Heart left ventricle (tissue), 16 donors: ENCODE measurements around the gene PDX1. TPM values are rescaled to one million over a fixed set of nuclear protein-coding genes. Genes with fewer than 3 reads are reported as not detected.

Experiments used
- ATAC-seq, 4 donors: fragments of 200-7000 bp; cut with Tn5 transposase; one replicate each; pipeline ENCODE4 v1.9.1; 2020 to 2022; ENCODE audit warnings: moderate library complexity in 4 of 4, mild to moderate bottlenecking in 3 of 4, moderate number of reproducible peaks in 1 of 4
- DNase-seq, 5 donors: peaks; one replicate each; pipeline ENCODE4 v3.0.0-alpha.2; 2020
- H3K27ac ChIP-seq, 12 donors: fragments of 200-600 bp; sonication (generic) in 4 of 12; one replicate each; pipeline versions ENCODE4 v1.5.0 to v1.8.0; 2016 to 2022; ENCODE audit warnings: mild to moderate bottlenecking in 2 of 12
- H3K27me3 ChIP-seq, 9 donors: fragments of 200-600 bp; sonication (generic) in 2 of 9; one replicate each; pipeline versions ENCODE4 v1.5.1 to v1.8.0; 2016 to 2022; ENCODE audit warnings: mild to moderate bottlenecking in 3 of 9
- H3K36me3 ChIP-seq, 9 donors: fragments of 200-600 bp; sonication (generic) in 2 of 9; one replicate each; pipeline versions ENCODE4 v1.5.0 to v1.8.0; 2018 to 2022; ENCODE audit warnings: mild to moderate bottlenecking in 2 of 9
- H3K4me1 ChIP-seq, 12 donors: fragments of 200-600 bp; sonication (generic) in 4 of 12; one replicate each; pipeline versions ENCODE4 v1.5.0 to v1.8.0; 2016 to 2022; ENCODE audit warnings: mild to moderate bottlenecking in 3 of 12
- H3K4me3 ChIP-seq, 12 donors: fragments of 200-600 bp; sonication (generic) in 4 of 12; one replicate each; pipeline versions ENCODE4 v1.5.0 to v1.8.0; 2017 to 2022; ENCODE audit warnings: mild to moderate bottlenecking in 9 of 12, moderate library complexity in 4 of 12
- H3K9me3 ChIP-seq, 12 donors: fragments of 200-600 bp; sonication (generic) in 4 of 12; one replicate each; pipeline versions ENCODE4 v1.5.0 to v1.8.0; 2016 to 2022; ENCODE audit warnings: mild to moderate bottlenecking in 1 of 12
- POLR2A ChIP-seq, 2 donors: fragments of 450-650 bp; IDR thresholded peaks; one replicate each; pipeline ENCODE4 v1.6.1; 2017; ENCODE audit warnings: antibody characterized with exemption in 2 of 2, mild to moderate bottlenecking in 2 of 2, moderate library complexity in 2 of 2
- WGBS, 4 donors: extraction: QIAGEN DNeasy Blood & Tissue Kit in 2 of 4; methylation state at CpG; one replicate each; pipeline versions ENCODE4 v1.1.5 to v1.1.7; 2013 to 2018; 5-methylcytosine and 5-hydroxymethylcytosine counted together
- intact Hi-C, 10 donors: fragments of 100-400 bp; cut with DNase I; formaldehyde crosslinking; loops; one replicate each; pipeline versions ENCODE4 v1.11.1 to v1.14.2; 2022
- polyA plus RNA-seq, 2 donors: library from polyadenylated mRNA; stranded (reverse); fragments of 200-250 nt; gene quantifications; one replicate each; pipeline ENCODE4 v1.2.3, GENCODE V29; 2013
- total RNA-seq, 9 donors: library from RNA; depleted of rRNA in 2 of 9; stranded (reverse); fragments of >200 nt in 2 of 9; fragmentation: NEBNext Ultra II Directional in 3 of 9; extraction: Animal tissue kit (Norgen Biotek cat#: 25700) in 3 of 9; gene quantifications; one replicate each; pipeline versions ENCODE4 v1.1.0 to v1.2.4, GENCODE V29; 2016 to 2023
- TF ChIP-seq, protein P1 (sequence below), 12 donors: fragments of 200-600 bp; sonication (generic) in 4 of 12; IDR thresholded peaks; one replicate each; pipeline versions ENCODE4 v1.5.0 to v1.8.0; 2018 to 2022; ENCODE audit warnings: antibody characterized with exemption in 12 of 12, mild to moderate bottlenecking in 5 of 12
- donor health status: ischemic (EF 13 %, LVEDD 7.1; RV severe dilation, severe dysfunction).
- donor health status: healthy with polysubstance abuse.
- donor health status: DM: no; HTN: yes; CAD: no.
- donor health status: DM: no; HTN: no; CAD: no.
- donor health status: ischemic (EF 25% LVEDD 6.9; RV normal size, moderate dysfunction).
- donor health status: ischemic (EF 25% LVEDD 5.7; RV mildly dilated, moderate dysfunction).
- donor health status: healthy.
- donor health status: DM: yes; HTN: yes; CAD: no.
- donor health status: ischemic (EF 35%, LVEDD 5.7; RV mildly dilated, moderate dysfunction).
- donor health status: nonischemic (EF 11% LVEDD 7.7; RV severe dilation, severe dysfunction).
- donor health status: DM: yes; HTN: yes; CAD: no.
- donor health status: PGD.
- donor health status: ischemic (EF 29% LVEDD 5.4; RV normal size, mild dysfunction).
- donor health status: nonischemic (EF 23%, LVEDD 6.1; RV moderate dilation, normal function).

The PDX1 gene
- total and polyA plus RNA-seq, 11 donors, result not detected

- DNase-seq, result no peak
- H3K9me3 ChIP-seq, result no peaks in the 10 kb centered on the region
- peaks cover 0 to 42% (median 16%) of the 10 kb centered on the region in 12 donors for H3K4me1 ChIP-seq
- peaks cover 57 to 100% (median 94%) of the 10 kb centered on the region in 9 donors for H3K27me3 ChIP-seq
- WGBS, 4 donors, result 14 to 23% (median 16%) methylated on average over 14 to 15 of the region's 15 CpGs
- no peak overlapping the region for H3K27ac ChIP-seq
- H3K4me3 ChIP-seq, result no peak overlapping the region
- no peaks in the 10 kb centered on the region for H3K36me3 ChIP-seq
- ATAC-seq, result no peak
- intact Hi-C loops, result loop anchor here in 1 of 10 donors (5.0 kb wide), 1 partner anchor 43 kb away; no protein-coding TSS in a partner anchor
- TF ChIP-seq POLR2A (IDR thresholded peaks at IDR 0.05), result no peak
- TF ChIP-seq, protein P1, sequence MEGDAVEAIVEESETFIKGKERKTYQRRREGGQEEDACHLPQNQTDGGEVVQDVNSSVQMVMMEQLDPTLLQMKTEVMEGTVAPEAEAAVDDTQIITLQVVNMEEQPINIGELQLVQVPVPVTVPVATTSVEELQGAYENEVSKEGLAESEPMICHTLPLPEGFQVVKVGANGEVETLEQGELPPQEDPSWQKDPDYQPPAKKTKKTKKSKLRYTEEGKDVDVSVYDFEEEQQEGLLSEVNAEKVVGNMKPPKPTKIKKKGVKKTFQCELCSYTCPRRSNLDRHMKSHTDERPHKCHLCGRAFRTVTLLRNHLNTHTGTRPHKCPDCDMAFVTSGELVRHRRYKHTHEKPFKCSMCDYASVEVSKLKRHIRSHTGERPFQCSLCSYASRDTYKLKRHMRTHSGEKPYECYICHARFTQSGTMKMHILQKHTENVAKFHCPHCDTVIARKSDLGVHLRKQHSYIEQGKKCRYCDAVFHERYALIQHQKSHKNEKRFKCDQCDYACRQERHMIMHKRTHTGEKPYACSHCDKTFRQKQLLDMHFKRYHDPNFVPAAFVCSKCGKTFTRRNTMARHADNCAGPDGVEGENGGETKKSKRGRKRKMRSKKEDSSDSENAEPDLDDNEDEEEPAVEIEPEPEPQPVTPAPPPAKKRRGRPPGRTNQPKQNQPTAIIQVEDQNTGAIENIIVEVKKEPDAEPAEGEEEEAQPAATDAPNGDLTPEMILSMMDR (IDR thresholded peaks at IDR 0.05), result no peak
These were observed 45.0 kb downstream of the PDX1 start for GRCh38 chr13:27964741-27965323.

- peaks cover 0 to 37% (median 11%) of the 10 kb centered on the region in 12 donors for H3K4me1 ChIP-seq
- no peaks in the 10 kb centered on the region for H3K36me3 ChIP-seq
- 50 to 53% (median 52%) methylated on average over 7 of the region's 7 CpGs for WGBS, 4 donors
- H3K4me3 ChIP-seq, result no peak overlapping the region
- TF ChIP-seq, protein P1 (IDR thresholded peaks at IDR 0.05), result no peak
- no peak for TF ChIP-seq POLR2A (IDR thresholded peaks at IDR 0.05)
- H3K27ac ChIP-seq, result no peak overlapping the region
- intact Hi-C loops, result loop anchor here in 1 of 10 donors (5.0 kb wide), 1 partner anchor 43 kb away; no protein-coding TSS in a partner anchor
- H3K27me3 ChIP-seq, result peaks cover 57 to 100% (median 94%) of the 10 kb centered on the region in 9 donors
- DNase-seq (no peak), ATAC-seq (no peak)
- no peaks in the 10 kb centered on the region for H3K9me3 ChIP-seq
These were observed 45.5 kb downstream of the PDX1 start for GRCh38 chr13:27965343-27965739.

- Histone ChIP-seq H3K27me3 (peaks cover 60 to 100% (median 94%) of the 10 kb centered on the region in 9 donors), H3K36me3 (no peaks in the 10 kb centered on the region), H3K27ac (no peak overlapping the region), H3K9me3 (no peaks in the 10 kb centered on the region), H3K4me3 (no peak overlapping the region), H3K4me1 (peaks cover 0 to 31% (median 8%) of the 10 kb centered on the region in 12 donors)
- DNase-seq (no peak), ATAC-seq (no peak)
- 12 to 25% (median 15%) methylated on average over 17 to 45 of the region's 45 CpGs for WGBS, 4 donors
- intact Hi-C loops, result loop anchor here in 1 of 10 donors (5.0 kb wide), 1 partner anchor 44 kb away; no protein-coding TSS in a partner anchor
- TF ChIP-seq POLR2A (IDR thresholded peaks at IDR 0.05), result no peak
These were observed 46.2 kb downstream of the PDX1 start for GRCh38 chr13:27965740-27966640.

DNA sequence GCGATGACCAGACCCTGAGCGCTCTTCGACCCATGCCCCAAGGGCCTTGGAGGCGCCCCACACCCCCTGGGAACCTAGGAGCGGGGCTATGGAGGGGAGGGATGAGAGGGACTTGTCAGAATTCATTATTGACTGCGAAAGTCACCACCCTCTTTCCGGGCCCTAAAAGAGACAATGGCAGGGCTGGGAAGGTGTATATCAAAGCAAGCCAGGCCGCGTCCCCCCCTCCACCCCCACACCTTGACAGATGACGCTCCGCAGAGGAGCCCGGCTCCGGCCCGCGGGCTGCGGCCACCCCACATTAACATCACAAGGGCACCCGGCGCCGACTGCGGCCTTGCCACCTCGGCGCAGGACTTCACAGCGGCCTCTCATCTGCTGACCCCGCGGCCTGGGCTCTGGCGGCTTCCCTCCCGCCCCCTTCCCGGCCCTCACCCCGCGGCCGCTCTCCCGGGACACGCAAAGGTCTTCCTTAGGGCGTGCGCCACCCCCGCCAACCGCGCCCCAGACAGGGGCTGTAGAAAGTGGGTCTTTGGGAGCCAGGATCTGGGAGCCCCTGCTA lies 46.9 kb downstream of the PDX1 start:
- ATAC-seq, result no peak

More for the DNA sequence above, 46.9 kb downstream of the PDX1 start:
- no peak for DNase-seq
- WGBS, 4 donors, result 2 to 5% (median 2%) methylated on average over 16 to 38 of the region's 38 CpGs
- Histone ChIP-seq H3K27ac (no peak overlapping the region), H3K4me1 (peaks cover 0 to 27% (median 7%) of the 10 kb centered on the region in 12 donors), H3K9me3 (no peaks in the 10 kb centered on the region), H3K36me3 (no peaks in the 10 kb centered on the region), H3K4me3 (no peak overlapping the region), H3K27me3 (peaks cover 67 to 100% (median 95%) of the 10 kb centered on the region in 9 donors)
- intact Hi-C loops, result loop anchor here in 1 of 10 donors (5.0 kb wide), 1 partner anchor 44 kb away; no protein-coding TSS in a partner anchor
- no peak for TF ChIP-seq POLR2A (IDR thresholded peaks at IDR 0.05)
- TF ChIP-seq, protein P1 (IDR thresholded peaks at IDR 0.05), result no peak
